Hippocampal formation (tissue), 2 donors: ENCODE data around the gene SLC27A2.
"Not testable (repeated sequence)": the region's sequence is repeated elsewhere in the genome, so short reads cannot be mapped to it uniquely, and the experiment has no call there.

Experiments used
- DNase-seq, 2 donors: peaks; one replicate each; lab custom pipeline; 2025; lab: John Stamatoyannopoulos, UW

SLC27A2 gene

GRCh38 chr15:50181969-50182218 is at the start of gene SLC27A2:
Gene SLC27A2 (plus strand): TSS chr15:50182196. CDS start chr15:50182428, 232 bp downstream.
- no peak for DNase-seq

GRCh38 chr15:50132251-50132984 is 49.6 kb upstream of the SLC27A2 start:
- not testable (repeated sequence) for DNase-seq

- DNase-seq, result peak in 1 of 2 donors; percentile 70
These were observed 47.4 kb upstream of the SLC27A2 start for GRCh38 chr15:50134524-50135024.

- DNase-seq, result no peak
These were observed 46.9 kb upstream of the SLC27A2 start for GRCh38 chr15:50135031-50135551.

- no peak for DNase-seq
These were observed 44.6 kb upstream of the SLC27A2 start for GRCh38 chr15:50137330-50137761.

- no peak for DNase-seq
These were observed 44.1 kb upstream of the SLC27A2 start for GRCh38 chr15:50137893-50138292.

- no peak for DNase-seq
These were observed 43.6 kb upstream of the SLC27A2 start for GRCh38 chr15:50138391-50138790.

- DNase-seq, result no peak
These were observed 41.9 kb upstream of the SLC27A2 start for GRCh38 chr15:50140098-50140497.

- DNase-seq, result no peak
These were observed 41.0 kb upstream of the SLC27A2 start for GRCh38 chr15:50140983-50141382.

- DNase-seq, result no peak
These were observed 40.1 kb upstream of the SLC27A2 start for GRCh38 chr15:50141856-50142255.

- no peak for DNase-seq
These were observed 38.6 kb upstream of the SLC27A2 start for GRCh38 chr15:50143255-50143860.

- DNase-seq, result no peak
These were observed 37.5 kb upstream of the SLC27A2 start for GRCh38 chr15:50144341-50145120.

GRCh38 chr15:50145451-50145872 is 36.5 kb upstream of the SLC27A2 start:
- DNase-seq, result peak in 1 of 2 donors; percentile 74

- no peak for DNase-seq
These were observed 35.4 kb upstream of the SLC27A2 start for GRCh38 chr15:50146632-50147031.

- DNase-seq, result no peak
These were observed 33.5 kb upstream of the SLC27A2 start for GRCh38 chr15:50148362-50148963.

GRCh38 chr15:50149090-50149489 is 32.9 kb upstream of the SLC27A2 start:
- DNase-seq, result no peak

- no peak for DNase-seq
These were observed 31.6 kb upstream of the SLC27A2 start for GRCh38 chr15:50150349-50150748.

GRCh38 chr15:50150851-50151250 is 31.1 kb upstream of the SLC27A2 start:
- DNase-seq, result no peak

GRCh38 chr15:50151476-50151875 is 30.5 kb upstream of the SLC27A2 start:
- DNase-seq, result no peak

GRCh38 chr15:50158236-50158635 is 23.8 kb upstream of the SLC27A2 start:
- DNase-seq, result not testable (repeated sequence)

- DNase-seq, result no peak
These were observed 18.9 kb upstream of the SLC27A2 start for GRCh38 chr15:50162969-50163718.
